DLD1 (cell line): ENCODE data around the gene GNG4.
"Not testable (repeated sequence)": the region's sequence is repeated elsewhere in the genome, so short reads cannot be mapped to it uniquely, and the experiment has no call there.

Experiments
- in situ Hi-C: cut with HindIII; loops from 2 replicates; pipeline ENCODE4 v1.10.0; 2017; ENCODE audit warnings: low sequenced_read_pairs

GNG4 gene

GRCh38 chr1:235546369-235547155 lies 103.0 kb downstream of the GNG4 start:
- in situ Hi-C loops = not testable (repeated sequence)

GRCh38 chr1:235545292-235545930 lies 104.2 kb downstream of the GNG4 start:
- in situ Hi-C loops = no loop called here

GRCh38 chr1:235542845-235543244 lies 106.7 kb downstream of the GNG4 start:
- in situ Hi-C loops = not testable (repeated sequence)

GRCh38 chr1:235533476-235534168 lies 116.0 kb downstream of the GNG4 start:
- in situ Hi-C loops = no loop called here

GRCh38 chr1:235532360-235532759 lies 117.2 kb downstream of the GNG4 start:
- in situ Hi-C loops = no loop called here

GRCh38 chr1:235527196-235527814 lies 122.3 kb downstream of the GNG4 start:
- in situ Hi-C loops = no loop called here

- in situ Hi-C loops = no loop called here
These were observed 124.3 kb downstream of the GNG4 start for GRCh38 chr1:235525314-235525713.

GRCh38 chr1:235516862-235517446 lies 132.6 kb downstream of the GNG4 start:
- in situ Hi-C loops = no loop called here

- in situ Hi-C loops = no loop called here
These were observed 133.6 kb downstream of the GNG4 start for GRCh38 chr1:235515844-235516512.

- in situ Hi-C loops = no loop called here
These were observed 135.9 kb downstream of the GNG4 start for GRCh38 chr1:235513495-235514366.

- in situ Hi-C loops = no loop called here
These were observed 137.9 kb downstream of the GNG4 start for GRCh38 chr1:235511470-235512240.

- in situ Hi-C loops = no loop called here
These were observed 138.8 kb downstream of the GNG4 start for GRCh38 chr1:235510823-235511222.

- in situ Hi-C loops = no loop called here
These were observed 142.0 kb downstream of the GNG4 start for GRCh38 chr1:235507623-235508022.

GRCh38 chr1:235504494-235505222 lies 144.9 kb downstream of the GNG4 start:
- in situ Hi-C loops = no loop called here

GRCh38 chr1:235504122-235504493 lies 145.5 kb downstream of the GNG4 start, which contains the start of gene B3GALNT2:
TSS of gene B3GALNT2 (minus strand) at chr1:235504452. CDS start at chr1:235504252, 200 bp downstream.
- in situ Hi-C loops = no loop called here

- in situ Hi-C loops = no loop called here
These were observed 146.0 kb downstream of the GNG4 start for GRCh38 chr1:235503403-235504121.
